Stimulated activated CD4-positive, alpha-beta T cell treated with anti-CD3 and anti-CD28 coated beads, Interleukin-1b, Interleukin-23, amount 100 ng/mL, for 4 hours (primary cell): ENCODE measurements around the gene CUBN.

ENCODE experiments used
- DNase-seq, 2 donors: peaks; one replicate each; pipeline ENCODE4 v3.0.0-alpha.2; 2020; ENCODE audit warnings: low read depth in 2 of 2

Gene CUBN

DNA sequence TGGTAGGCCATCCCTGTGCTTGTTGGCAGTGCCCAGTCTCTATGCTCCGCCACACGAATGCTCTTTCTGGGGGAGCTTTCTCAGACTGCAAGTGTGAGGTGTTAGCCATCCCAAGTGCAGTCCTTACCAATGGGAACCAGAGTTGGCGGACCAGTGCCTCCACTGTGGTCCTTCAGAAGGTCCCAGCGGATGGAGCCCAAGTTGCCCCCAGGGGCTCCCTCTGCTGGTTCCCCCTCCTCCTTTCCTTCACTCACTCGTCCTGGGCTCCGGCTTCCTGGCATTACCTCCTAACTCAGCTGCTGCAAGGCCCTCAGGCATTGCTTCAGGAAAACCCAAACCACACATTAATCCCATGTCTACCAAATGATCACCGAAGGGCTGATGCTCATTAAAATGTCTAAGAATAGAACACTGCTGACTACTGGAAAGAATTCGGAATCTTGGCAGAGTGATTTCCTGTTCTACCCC is 139.8 kb downstream of the CUBN start:
- DNase-seq: no peak

DNA sequence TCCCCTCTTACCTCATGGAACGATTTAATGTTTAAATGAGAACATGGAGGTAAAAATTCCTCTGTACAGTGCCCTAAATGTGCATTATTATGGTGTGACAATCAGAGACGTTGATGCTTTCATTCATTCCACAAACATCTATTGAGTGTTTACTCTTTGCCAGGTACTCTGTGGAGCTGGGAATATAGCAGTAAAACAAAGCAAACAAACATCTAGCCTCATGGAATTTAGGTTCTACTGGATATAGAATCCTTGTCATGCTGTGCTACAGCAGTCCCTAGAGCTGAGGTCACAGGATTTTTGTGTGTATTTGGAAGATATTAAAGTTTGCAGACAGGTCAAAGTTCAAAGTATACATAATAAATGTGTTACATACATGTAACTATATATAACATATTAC is 140.7 kb downstream of the CUBN start:
- no peak for DNase-seq

DNA sequence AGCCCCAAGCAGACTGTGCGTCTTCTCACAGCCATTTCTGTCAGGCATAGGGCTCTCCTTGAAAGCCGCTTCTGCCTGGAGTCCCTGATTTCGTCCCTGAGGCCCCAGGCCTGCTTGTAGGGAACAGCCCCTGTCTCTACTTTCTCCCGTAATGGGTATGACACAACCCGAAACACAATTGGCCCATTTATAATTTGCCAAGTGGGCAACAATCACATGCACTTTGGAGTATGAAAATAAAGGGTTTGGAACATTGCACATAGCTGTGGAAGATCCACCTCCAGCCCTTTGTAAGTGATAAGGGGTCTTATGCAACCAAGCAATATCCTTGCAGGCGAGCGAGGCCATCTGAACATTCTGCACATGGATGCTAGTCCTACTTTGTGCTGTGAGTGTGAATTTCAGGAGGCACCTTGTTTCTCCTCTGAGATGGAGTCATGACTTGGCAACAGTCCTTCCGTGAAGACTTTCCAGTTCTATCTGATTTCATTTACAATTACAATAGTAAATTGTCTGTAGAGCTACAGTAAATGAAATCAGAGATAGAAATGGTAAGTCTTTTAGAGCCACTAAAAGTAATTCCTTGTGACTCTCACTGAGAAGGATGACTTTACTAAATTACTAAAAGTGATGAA is 141.5 kb downstream of the CUBN start:
- DNase-seq: no peak

DNA sequence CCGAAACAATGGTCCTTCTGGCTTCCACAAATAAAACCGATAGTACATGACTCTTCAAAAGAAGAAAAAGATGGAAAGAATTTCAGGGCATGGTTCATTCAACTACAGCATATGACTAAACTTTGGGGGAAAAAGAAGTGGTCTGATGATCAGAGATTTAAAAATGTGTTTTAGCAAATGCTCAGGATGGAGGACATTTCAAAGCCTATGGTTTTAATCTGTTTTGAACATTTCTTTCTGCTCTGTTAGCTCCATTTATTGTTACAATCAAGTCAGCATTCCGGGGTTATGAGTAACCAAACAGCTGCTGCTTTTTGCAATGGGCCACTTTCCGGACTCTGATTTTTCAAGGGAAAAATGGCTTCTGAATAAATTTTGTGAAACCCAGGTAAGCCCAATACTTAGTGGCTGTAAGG is 142.4 kb downstream of the CUBN start:
- DNase-seq: no peak

DNA sequence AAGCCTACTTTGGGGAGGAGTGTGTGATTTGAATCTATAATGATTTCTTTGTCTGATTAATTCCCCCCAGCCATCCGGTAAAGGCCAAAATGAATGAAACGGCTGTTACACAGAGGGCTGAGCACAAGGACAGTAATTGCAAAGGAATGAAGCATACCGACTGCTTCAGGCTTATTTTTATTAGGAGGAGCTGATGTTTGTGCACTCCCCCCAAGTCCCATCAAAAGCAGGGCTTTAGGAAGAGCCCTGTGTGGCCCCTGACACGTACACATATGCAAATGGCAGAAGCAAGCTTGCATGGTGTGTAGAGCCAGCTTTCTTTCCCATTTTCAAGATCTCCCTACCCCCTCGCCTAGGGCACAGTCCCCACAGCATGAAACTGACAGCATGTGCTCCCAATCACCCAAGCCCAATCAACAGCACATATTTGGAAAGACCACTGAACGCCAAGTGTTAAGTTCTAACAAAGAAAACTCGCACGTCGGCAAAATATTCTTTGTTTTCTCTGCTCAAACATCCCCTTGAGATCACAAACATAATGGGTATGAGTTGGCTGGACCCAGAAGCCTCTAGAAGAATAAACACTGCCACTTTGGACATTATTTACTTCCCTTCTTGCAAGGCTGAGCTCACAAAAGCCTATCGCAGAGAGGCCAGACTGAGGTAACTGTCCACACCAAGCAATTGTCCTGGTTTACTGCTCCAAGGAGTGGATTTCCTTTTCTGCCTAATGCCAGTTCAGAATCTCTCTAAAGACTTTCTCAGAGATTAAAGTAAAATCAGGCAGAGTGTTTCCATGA is 143.0 kb downstream of the CUBN start:
- DNase-seq: no peak

DNA sequence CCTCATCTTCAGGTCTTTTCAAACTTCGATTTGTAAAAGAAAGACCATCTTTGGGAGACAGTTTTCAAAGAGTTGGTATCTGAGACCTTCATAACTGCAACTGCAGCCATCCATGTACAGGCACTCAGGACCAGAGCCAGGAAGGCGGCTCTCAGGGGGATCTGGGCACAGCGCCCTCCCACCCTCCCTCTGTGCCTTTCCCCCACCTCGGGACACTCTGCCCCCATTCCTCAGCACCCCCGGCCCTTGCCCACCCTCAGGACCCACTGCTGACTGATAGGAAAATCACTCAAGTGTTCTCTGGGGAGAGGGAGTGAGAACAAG is 143.6 kb downstream of the CUBN start:
- no peak for DNase-seq

DNA sequence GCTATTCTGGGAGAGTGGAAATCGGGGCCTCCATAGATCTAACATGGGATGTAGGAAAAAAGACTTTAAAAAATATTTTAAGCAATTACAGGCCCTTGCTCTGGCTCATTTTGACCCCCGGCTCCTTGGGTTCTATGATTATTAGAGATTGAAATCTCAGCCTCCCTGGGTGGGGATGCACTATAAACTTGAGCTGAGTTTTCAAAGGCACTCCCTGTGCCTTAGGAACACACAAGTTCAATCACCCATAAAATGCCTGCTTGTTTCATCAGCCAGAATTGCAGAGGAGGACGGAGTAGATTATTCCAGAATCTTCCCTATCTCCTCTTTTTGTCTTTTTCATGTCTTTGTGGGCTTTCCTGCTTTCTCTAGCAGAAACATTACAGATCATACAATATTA is 145.4 kb downstream of the CUBN start:
- no peak for DNase-seq

DNA sequence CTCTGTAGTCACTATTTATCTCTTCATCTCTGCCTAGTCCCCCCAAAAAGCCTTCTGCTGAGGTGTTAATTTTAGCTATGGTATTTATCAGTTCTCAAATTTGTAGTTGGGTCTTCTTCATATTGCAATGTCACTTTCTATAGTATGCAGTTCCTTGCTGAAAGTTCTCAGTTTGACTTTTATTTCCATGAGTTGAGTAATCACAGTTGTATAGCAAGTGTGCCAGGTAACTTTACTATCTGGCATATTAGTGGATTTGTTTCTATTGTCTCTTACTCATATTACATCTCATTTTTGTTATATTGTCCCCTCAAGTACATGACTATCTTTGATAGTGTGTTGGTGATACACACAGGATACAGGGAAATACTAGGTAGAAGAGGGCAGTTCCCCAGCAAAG is 152.8 kb downstream of the CUBN start:
- no peak for DNase-seq

DNA sequence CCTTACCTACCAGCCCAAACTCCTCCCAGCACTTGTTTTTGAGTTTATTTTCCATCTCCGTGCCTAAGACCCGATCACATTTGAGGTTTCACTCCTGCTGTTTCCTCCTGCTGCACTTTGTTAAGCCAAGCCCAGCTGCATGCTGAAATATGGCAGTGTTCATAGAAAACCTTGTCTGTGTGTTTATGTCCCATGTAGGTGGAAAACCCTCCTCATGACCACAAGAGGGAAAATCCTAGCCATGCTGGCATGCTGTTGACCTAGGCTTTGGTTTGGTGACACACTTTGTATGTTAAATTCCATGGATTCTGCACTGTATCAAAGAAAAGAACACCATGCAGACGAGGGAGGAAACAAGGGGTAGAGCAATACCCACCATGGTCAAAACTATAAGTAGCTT is 154.4 kb downstream of the CUBN start:
- DNase-seq: no peak

DNA sequence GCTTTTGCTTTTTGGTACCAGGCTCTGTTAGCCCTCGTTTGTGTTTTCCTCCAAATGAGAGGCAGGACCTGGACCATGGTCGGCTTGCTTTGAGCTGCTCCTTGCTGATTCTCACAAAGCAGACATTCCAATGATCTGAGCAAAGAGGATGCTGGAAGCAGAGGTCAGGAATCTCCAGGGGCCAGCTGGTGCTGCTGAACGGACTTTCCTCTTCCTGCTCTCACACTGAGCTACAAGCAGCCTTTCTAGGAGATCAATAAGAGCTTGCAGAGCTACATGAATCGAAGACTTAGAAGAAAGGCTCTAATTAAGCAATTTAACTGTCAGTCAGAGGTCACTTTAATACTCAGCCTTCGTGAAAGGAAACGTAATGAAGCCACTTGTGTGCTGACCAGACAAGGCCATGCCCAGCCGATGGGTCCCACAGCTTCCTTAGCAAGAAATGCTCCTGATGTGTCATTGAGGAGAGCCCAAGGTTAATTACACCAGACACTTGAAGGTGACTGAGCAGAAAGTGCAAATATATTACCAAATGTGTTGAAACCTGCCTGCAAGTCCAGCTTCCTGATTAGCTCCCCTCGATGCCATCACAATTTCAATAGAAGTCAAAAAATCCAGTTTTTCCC is 161.1 kb downstream of the CUBN start:
- no peak for DNase-seq

DNA sequence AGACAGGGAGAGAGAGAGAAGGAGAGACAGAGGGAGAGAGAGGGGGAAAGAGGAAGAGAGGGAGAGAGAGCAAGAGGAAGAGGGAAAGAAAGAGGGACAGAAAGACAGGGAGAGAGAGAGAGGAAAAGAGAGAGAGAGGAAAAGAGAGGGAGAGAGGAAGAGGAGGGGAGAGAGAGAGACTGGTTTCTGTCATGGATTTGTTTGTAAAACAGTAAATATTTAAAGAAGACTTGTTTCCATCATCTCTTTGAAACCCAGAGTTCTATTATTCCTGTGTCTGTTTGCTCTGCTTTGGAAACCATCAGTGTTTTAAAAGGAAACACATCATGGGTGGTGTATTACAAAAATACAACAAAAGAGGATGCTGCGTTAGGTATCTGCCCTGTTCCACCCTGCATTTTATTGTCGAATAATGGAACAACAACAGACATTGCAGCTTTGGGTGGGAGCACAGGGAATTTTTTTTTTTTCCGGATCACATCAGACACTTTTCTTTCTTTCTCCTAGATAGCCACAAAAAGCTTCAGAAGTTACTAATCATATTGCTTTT is 161.7 kb downstream of the CUBN start:
- no peak for DNase-seq

DNA sequence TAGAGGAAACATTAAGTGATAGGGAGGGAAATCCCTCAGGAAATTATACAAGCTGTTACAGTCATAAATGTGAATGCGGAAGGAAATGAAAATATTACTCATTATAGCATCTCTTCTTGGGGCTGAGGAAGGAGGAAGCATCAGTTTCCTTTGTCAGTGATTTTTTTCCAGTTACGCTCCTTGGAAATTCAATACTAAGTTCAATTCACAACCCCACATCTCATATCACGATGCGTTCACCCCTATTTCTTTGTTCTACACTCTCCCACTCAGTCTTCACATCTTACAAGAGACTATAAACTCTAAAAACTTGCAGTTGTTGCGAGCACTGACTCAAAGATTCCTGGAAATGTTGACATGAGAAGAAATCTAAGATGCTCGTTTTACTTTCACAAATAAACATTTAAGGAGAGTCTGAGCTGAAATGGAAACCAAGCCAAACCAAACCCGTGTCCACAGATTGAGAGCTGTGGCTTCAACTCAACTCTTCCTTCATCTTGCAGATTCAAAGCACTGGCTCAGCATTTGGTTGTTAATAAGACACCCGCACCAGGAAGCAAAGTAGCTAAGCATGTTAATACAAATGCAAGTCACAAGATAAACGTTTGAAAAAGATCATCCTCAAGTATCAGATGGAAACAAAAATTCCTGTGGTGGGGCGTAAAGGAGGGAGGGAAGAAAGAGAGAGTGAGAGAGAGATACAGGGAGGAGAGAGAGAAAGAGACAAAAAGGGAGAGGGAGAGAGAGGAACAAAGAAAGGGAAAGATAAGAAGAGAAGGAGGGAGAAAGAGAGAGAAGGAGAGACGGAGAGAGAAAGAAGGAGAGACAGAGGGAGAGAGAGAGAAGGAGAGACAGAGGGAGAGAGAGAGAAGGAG is 162.4 kb downstream of the CUBN start:
- no peak for DNase-seq

DNA sequence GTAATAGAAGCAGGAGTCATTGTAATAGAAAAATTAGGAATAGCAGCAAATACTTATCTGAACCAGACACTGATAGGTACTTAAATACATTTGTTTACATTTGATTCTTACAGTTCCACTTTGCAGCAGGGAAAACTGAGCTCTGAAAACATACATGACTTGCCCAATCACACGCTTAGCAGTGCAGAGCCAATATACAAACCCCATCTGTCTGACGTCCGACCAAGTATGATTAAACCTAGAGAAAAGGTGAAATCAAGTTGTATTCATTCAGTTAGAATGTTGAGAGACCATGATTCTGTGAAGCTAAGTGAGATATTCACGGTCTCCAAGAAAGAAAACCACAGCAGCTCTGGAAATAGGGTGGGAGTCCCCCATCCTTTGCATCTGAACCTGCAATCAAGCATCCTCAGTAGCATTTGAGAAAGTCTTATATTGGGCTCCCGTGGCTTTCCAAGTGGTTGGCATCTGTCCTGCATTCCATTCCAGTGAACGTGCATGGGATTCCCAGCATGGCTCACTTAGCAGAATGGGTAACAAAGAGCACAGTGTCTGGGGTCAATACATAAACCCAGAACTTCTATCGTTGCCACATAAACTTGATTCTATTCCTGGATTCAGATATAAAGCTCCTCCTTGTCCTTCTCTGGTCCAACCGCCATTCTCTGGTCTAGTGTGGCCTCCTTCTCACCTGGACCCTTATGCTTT is 163.7 kb downstream of the CUBN start:
- no peak for DNase-seq

DNA sequence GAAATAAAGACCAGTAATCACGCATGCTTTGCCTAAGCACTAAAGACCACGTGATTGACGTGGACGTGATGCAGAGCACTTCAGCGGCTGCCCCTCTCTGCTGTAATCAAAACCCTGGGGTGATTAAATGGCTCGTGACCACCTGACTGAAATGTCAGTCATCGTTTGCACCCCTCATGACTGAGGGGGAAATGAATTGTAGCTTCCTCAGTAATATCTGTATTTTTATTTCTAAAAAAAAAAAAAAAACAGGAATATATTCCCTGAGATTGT is 164.3 kb downstream of the CUBN start:
- no peak for DNase-seq

DNA sequence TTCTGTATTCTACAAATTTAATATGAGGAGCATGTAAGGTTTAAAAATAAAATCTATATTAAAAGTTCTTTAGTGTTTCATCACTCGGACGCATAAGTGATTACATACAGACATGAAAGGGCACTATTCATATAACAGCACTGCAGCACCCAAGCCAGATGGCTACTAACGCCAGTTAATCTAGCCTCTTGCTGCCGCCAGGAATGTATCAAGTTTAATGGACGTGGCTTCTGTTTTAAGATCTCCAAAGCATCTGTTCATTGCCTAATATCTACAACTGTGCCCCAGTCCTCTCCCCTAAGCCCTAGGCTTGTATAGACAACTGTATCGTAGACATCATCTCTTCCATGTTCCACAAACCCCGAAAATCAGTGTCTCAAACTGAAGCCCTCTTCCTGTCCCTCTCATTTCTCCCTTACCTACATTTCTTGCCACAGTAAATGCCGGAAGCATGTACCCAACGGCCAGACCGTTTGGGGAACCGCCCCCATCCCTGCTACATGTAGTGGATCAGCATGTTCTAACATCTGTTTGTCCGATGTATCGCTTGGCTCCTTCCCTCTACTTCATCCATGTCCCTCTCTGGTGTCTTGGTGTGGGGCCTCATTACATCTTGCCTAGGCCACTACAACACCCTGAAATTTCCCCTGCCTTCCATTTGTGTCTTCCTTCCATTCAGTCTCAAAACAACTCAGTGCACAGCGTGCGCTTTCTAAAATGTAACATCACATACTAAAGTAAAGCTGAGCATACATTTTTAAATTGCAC is 164.9 kb downstream of the CUBN start:
- no peak for DNase-seq

DNA sequence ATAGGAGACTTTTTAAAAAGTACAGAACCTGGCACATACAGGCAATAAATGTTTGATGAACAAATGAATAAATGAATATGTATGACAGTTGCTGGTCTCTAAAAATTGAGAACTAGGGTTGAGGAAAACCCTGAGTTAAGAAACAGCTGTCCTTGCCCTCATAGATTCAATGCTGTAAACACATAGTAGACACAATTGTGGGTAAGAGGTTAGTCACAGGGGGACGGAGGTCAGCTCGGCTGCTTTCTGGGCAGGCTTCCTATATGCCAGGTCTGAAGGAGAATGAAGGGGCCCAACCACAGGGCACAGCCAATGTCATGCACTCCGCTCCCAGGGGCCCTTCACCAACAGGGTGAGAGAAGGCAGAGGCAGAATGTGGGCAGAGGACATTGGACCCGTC is 169.1 kb downstream of the CUBN start:
- DNase-seq: no peak

DNA sequence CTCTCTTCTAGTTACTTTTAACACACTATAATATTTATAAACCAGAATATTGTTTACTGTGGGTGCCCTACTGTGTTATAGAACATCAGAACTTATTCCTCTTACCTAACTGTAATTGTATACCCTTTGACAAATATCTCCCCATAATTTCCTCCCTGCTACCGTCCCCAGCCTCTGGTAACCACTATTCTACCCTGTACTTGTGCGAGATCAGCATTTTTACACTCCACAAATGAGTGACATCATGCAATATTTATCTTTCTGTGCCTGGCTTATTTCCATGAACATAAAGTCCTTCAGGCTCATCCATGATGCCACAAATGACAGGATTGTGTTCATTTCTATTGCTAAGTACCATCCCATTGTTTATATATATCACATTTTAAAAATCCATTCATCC is 172.6 kb downstream of the CUBN start:
- no peak for DNase-seq

DNA sequence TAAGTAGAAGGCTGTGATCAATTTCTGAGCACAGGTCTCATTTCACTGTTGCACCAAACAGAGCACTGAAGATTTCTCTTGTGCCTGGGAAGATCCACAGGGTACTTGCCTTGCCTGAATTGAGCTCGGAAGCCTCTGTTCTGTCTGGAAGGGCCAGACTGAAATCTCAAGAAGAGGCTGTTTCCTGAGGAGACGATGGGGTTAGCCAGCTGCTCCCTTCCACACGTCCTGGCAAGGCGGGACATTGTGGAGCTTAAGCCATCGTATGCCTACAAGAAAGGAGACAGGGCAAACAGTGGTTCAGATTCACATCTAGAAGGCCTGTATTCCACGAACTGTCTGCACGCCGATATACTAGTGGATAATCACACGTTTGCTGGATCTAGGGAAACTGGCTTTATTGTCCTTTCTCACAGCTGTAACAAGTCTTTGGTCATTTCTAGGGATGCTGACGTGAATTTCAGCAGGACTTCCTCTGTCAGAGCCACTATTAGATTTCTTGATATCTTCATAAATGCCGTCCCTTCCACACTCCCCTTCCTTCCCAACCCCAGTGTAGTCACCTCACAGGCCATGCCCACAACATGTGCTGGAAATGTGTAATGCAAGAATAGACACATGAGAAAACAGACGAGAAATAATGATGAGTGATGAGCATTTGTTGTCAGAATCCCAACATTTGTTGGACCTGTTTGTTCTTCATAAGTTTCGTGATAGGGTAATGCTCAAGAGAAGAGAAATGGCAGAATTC is 175.2 kb downstream of the CUBN start:
- DNase-seq: no peak

DNA sequence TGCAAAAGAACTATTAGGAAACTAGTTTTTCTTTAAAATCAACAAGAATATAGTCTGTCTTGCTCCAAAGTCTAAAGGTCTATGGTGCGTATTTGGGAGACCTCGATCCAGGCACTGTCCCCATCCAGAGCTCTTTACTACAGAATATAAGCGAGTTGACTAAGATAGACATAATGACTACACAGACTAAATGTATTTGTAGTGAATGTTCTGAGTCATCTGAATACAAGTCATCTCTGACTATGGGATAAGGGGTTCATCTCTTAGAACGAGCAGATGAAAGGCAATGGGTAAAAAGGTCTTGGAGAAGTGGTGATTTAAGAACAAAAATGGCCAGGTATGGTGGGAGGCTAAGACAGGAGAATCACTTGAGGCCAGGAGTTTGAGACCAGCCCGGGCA is 176.3 kb downstream of the CUBN start:
- no peak for DNase-seq

DNA sequence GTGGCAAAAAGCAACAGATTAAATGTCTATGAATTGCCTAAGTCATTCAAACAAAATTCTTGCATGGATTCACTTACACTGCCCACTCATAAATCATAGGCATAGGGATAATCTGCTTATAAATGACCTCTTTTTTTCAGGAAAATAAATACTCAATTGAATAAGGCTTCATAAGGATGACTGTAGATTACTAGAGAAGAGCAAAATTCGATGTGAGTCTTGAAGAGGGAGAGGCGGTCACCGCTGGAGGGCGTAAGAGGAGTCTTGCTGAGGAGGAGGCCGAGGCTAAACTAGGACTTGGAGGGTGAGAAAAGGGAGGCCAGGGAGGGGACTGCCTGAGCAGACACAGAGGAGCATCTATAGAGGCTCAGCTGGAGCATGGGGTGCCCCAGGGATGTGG is 177.0 kb downstream of the CUBN start:
- no peak for DNase-seq
